Endodermal cell (in vitro differentiated cells): ENCODE results near the gene C7orf57. TPM values are rescaled to one million over a fixed set of nuclear protein-coding genes. Genes with fewer than 3 reads are reported as not detected.

Experiments used
- DNase-seq: peaks from one replicate; pipeline ENCODE4 v3.0.0-alpha.2; 2017
- H3K27ac ChIP-seq: 2 replicates; pipeline ENCODE4 v1.5.1; 2013; ENCODE audit warnings: mild to moderate bottlenecking, low read depth, low read length, moderate library complexity
- H3K27me3 ChIP-seq: 2 replicates; pipeline ENCODE4 v1.6.1; 2013; ENCODE audit warnings: mild to moderate bottlenecking, low read length, moderate library complexity; ENCODE audit not compliant: insufficient read depth, control insufficient read depth, poor library complexity, severe bottlenecking
- H3K36me3 ChIP-seq: 2 replicates; pipeline ENCODE4 v1.7.0; 2013; ENCODE audit warnings: mild to moderate bottlenecking, low read length, moderate library complexity; ENCODE audit not compliant: control insufficient read depth, insufficient read depth
- H3K4me1 ChIP-seq: one replicate; pipeline ENCODE4 v1.7.0; 2013; ENCODE audit warnings: low read length; ENCODE audit not compliant: control insufficient read depth, insufficient read depth
- H3K4me3 ChIP-seq: 2 replicates; pipeline ENCODE4 v1.5.1; 2013; ENCODE audit warnings: mild to moderate bottlenecking, low read length, moderate library complexity
- H3K9ac ChIP-seq: 2 replicates; pipeline ENCODE4 v1.6.1; 2013; ENCODE audit warnings: mild to moderate bottlenecking, low read length, moderate library complexity; ENCODE audit not compliant: poor library complexity, severe bottlenecking; ENCODE audit errors: extremely low read depth
- H3K9me3 ChIP-seq: 2 replicates; pipeline ENCODE4 v1.6.1; 2013; ENCODE audit warnings: mild to moderate bottlenecking, low read length, moderate library complexity; ENCODE audit not compliant: control insufficient read depth
- H3K27ac Mint-ChIP-seq: 2 replicates; pipeline ENCODE4 v1.8.0; 2020; ENCODE audit warnings: mixed read lengths
- H3K27me3 Mint-ChIP-seq: 2 replicates; pipeline ENCODE4 v1.8.0; 2021; ENCODE audit warnings: mild to moderate bottlenecking, mixed read lengths; ENCODE audit not compliant: insufficient read depth
- H3K36me3 Mint-ChIP-seq: 2 replicates; pipeline ENCODE4 v1.8.0; 2020; ENCODE audit warnings: low read depth, mixed read lengths
- H3K4me1 Mint-ChIP-seq: 2 replicates; pipeline ENCODE4 v1.8.0; 2020; ENCODE audit warnings: mixed read lengths
- H3K4me3 Mint-ChIP-seq: 2 replicates; pipeline ENCODE4 v1.8.0; 2020; ENCODE audit warnings: mild to moderate bottlenecking, moderate library complexity, mixed read lengths
- H3K9me3 Mint-ChIP-seq: 2 replicates; pipeline ENCODE4 v1.8.0; 2020; ENCODE audit warnings: mild to moderate bottlenecking, mixed read lengths
- WGBS, 2 experiments: methylation state at CpG; one replicate each; pipeline versions ENCODE4 v1.1.5 to v1.1.7; 2013; ENCODE audit warnings: missing lambda C conversion rate in 2 of 2, mixed read lengths in 1 of 2; ENCODE audit not compliant: insufficient coverage in 1 of 2, insufficient read length in 1 of 2; 5-methylcytosine and 5-hydroxymethylcytosine counted together
- total RNA-seq, 2 donors: library from RNA; stranded (reverse); fragmentation: NEBNext Ultra II Directional in 1 of 2; extraction: Animal tissue kit (Norgen Biotek cat#: 25700) in 1 of 2; gene quantifications; 2 replicates in 1 of 2; 3 replicates in 1 of 2; pipeline ENCODE4 v1.2.1, GENCODE V29; 2021
- TF ChIP-seq, protein P1 (sequence below): fragments of 200-600 bp; sonication (generic); conservative IDR thresholded peaks from 2 replicates; pipeline ENCODE4 v1.5.0; 2021; ENCODE audit warnings: antibody characterized with exemption, mild to moderate bottlenecking

C7orf57 gene
- total RNA-seq, 2 donors from 2014 or later, result 0.57 TPM; not detected in 1

DNA sequence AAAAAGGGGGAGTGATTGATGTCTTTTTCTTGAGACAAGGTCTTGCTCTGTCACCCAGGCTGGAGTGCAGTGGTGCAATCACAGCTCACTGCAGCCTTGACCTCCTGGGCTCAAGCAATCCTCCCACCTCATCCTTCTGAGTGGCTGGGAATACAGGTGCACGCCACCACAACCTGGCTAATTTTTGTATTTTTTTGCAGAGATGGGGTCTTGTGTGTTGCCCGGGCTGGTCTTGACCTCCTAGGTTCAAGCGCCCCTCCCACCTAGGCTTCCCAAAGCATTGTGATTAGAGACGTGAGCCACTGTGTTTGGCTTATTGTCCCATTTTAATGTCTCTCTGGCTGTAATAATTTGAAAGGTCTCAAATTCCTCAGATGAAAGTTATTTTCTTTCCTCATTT lies 75.5 kb downstream of the C7orf57 start:
- H3K27ac ChIP-seq, result no peak overlapping the region
- Mint-ChIP-seq H3K27ac (no peak overlapping the region), H3K4me3 (no peak overlapping the region), H3K9me3 (no peaks in the 10 kb centered on the region), H3K36me3 (peaks cover 25% of the 10 kb centered on the region), H3K4me1 (peaks cover 11% of the 10 kb centered on the region), H3K27me3 (peaks cover 3% of the 10 kb centered on the region)
- H3K27me3 ChIP-seq, result no peaks in the 10 kb centered on the region
- no peak overlapping the region for H3K9ac ChIP-seq
- H3K36me3 ChIP-seq, result peaks cover 33% of the 10 kb centered on the region
- H3K4me3 ChIP-seq, result no peak overlapping the region
- TF ChIP-seq, protein P1, sequence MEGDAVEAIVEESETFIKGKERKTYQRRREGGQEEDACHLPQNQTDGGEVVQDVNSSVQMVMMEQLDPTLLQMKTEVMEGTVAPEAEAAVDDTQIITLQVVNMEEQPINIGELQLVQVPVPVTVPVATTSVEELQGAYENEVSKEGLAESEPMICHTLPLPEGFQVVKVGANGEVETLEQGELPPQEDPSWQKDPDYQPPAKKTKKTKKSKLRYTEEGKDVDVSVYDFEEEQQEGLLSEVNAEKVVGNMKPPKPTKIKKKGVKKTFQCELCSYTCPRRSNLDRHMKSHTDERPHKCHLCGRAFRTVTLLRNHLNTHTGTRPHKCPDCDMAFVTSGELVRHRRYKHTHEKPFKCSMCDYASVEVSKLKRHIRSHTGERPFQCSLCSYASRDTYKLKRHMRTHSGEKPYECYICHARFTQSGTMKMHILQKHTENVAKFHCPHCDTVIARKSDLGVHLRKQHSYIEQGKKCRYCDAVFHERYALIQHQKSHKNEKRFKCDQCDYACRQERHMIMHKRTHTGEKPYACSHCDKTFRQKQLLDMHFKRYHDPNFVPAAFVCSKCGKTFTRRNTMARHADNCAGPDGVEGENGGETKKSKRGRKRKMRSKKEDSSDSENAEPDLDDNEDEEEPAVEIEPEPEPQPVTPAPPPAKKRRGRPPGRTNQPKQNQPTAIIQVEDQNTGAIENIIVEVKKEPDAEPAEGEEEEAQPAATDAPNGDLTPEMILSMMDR, result no peak
- H3K4me1 ChIP-seq, result no peaks in the 10 kb centered on the region
- H3K9me3 ChIP-seq, result no peaks in the 10 kb centered on the region
- WGBS, 2 experiments, result 91 to 92% methylated on average over 3 to 4 of the region's 4 CpGs
- DNase-seq, result no peak

Other genes with a start within 250 kb of the C7orf57 start
- gene PKD1L1, start 87.1 kb upstream of the C7orf57 start, total RNA-seq, result under 1 TPM; 0.13 to 0.20 TPM
- gene HUS1, start 55.9 kb upstream of the C7orf57 start, total RNA-seq, result 10 to 100 TPM; 37.0 to 42.5 TPM
- not detected for gene SUN3, start 6.4 kb upstream of the C7orf57 start, total RNA-seq
- 10 to 100 TPM; 40.5 to 46.3 TPM for gene UPP1, start 53.7 kb downstream of the C7orf57 start, total RNA-seq
- gene ABCA13, start 135.9 kb downstream of the C7orf57 start, total RNA-seq, result under 1 TPM; 0.04 to 0.11 TPM